Chondrocyte (in vitro differentiated cells): ENCODE data around the gene LRRC63. TPM values are rescaled to one million over a fixed set of nuclear protein-coding genes. Genes with fewer than 3 reads are reported as not detected.
"Not testable (repeated sequence)": the region's sequence is repeated elsewhere in the genome, so short reads cannot be mapped to it uniquely, and the experiment has no call there.

Experiments used
- DNase-seq: peaks from one replicate; pipeline ENCODE4 v3.0.0; 2021; ENCODE audit warnings: mixed read lengths, low spot score
- H3K27ac Mint-ChIP-seq: one replicate; pipeline ENCODE4 v1.8.0; 2021; ENCODE audit warnings: mild to moderate bottlenecking, moderate library complexity, mixed read lengths; ENCODE audit not compliant: unreplicated experiment
- H3K27me3 Mint-ChIP-seq: 2 replicates; pipeline ENCODE4 v1.8.0; 2021; ENCODE audit warnings: low read depth, mixed read lengths
- H3K36me3 Mint-ChIP-seq: 2 replicates; pipeline ENCODE4 v1.8.0; 2021; ENCODE audit warnings: low read depth, mixed read lengths
- H3K4me1 Mint-ChIP-seq: 2 replicates; pipeline ENCODE4 v1.8.0; 2021; ENCODE audit warnings: low read depth, mild to moderate bottlenecking, mixed read lengths
- H3K4me3 Mint-ChIP-seq: one replicate; pipeline ENCODE4 v1.8.0; 2021; ENCODE audit warnings: mild to moderate bottlenecking, moderate library complexity, mixed read lengths; ENCODE audit not compliant: unreplicated experiment
- H3K9me3 Mint-ChIP-seq: 2 replicates; pipeline ENCODE4 v1.8.0; 2021; ENCODE audit warnings: low read depth, mixed read lengths
- total RNA-seq: library from RNA; stranded (reverse); gene quantifications from 3 replicates; pipeline ENCODE4 v1.2.1, GENCODE V29; 2021
- TF ChIP-seq, protein P1 (sequence below): fragments of 200-600 bp; sonication (generic); IDR thresholded peaks from 2 replicates; pipeline ENCODE4 v1.5.0; 2021; ENCODE audit warnings: antibody characterized with exemption, mild to moderate bottlenecking, moderate library complexity

LRRC63 gene
- total RNA-seq, 1 donor from 2014 or later: 0.15 TPM

- Mint-ChIP-seq H3K9me3 (no peaks in the 10 kb centered on the region), H3K4me1 (no peaks in the 10 kb centered on the region), H3K36me3 (no peaks in the 10 kb centered on the region), H3K4me3 (no peak overlapping the region), H3K27ac (no peak overlapping the region), H3K27me3 (no peaks in the 10 kb centered on the region)
- TF ChIP-seq, protein P1, sequence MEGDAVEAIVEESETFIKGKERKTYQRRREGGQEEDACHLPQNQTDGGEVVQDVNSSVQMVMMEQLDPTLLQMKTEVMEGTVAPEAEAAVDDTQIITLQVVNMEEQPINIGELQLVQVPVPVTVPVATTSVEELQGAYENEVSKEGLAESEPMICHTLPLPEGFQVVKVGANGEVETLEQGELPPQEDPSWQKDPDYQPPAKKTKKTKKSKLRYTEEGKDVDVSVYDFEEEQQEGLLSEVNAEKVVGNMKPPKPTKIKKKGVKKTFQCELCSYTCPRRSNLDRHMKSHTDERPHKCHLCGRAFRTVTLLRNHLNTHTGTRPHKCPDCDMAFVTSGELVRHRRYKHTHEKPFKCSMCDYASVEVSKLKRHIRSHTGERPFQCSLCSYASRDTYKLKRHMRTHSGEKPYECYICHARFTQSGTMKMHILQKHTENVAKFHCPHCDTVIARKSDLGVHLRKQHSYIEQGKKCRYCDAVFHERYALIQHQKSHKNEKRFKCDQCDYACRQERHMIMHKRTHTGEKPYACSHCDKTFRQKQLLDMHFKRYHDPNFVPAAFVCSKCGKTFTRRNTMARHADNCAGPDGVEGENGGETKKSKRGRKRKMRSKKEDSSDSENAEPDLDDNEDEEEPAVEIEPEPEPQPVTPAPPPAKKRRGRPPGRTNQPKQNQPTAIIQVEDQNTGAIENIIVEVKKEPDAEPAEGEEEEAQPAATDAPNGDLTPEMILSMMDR: no peak
- DNase-seq: no peak
These were observed 66.7 kb downstream of the LRRC63 start for GRCh38 chr13:46278474-46278873.

DNA sequence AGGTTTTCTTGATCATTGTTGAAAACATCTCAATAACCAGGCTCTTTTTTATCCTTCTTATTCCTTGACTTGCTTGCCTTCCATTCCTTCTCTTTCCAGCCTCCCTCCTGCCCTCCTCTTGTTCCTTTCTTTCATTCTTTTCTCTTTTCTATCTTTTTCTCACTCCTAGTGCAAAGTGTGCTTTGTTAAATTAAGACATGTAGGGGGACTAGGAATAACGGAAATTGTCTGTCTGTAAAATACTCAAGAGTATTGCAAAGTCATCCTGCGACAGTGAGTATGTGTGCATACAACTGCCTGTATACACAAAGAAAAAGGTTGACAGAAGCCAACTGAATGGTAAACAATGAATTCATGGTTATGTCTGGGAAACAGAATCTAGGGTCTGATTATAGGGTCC is 70.1 kb downstream of the LRRC63 start:
- TF ChIP-seq, protein P1: no peak
- no peaks in the 10 kb centered on the region for H3K27me3 Mint-ChIP-seq
- DNase-seq: no peak
- H3K4me1 Mint-ChIP-seq: no peaks in the 10 kb centered on the region
- H3K27ac Mint-ChIP-seq: no peak overlapping the region
- H3K36me3 Mint-ChIP-seq: no peaks in the 10 kb centered on the region
- H3K9me3 Mint-ChIP-seq: no peaks in the 10 kb centered on the region
- no peak overlapping the region for H3K4me3 Mint-ChIP-seq

- not testable (repeated sequence) for H3K27me3 Mint-ChIP-seq, H3K4me1 Mint-ChIP-seq, H3K4me3 Mint-ChIP-seq, H3K36me3 Mint-ChIP-seq, H3K27ac Mint-ChIP-seq, H3K9me3 Mint-ChIP-seq, DNase-seq
These were observed 72.4 kb downstream of the LRRC63 start for GRCh38 chr13:46283912-46284824.

DNA sequence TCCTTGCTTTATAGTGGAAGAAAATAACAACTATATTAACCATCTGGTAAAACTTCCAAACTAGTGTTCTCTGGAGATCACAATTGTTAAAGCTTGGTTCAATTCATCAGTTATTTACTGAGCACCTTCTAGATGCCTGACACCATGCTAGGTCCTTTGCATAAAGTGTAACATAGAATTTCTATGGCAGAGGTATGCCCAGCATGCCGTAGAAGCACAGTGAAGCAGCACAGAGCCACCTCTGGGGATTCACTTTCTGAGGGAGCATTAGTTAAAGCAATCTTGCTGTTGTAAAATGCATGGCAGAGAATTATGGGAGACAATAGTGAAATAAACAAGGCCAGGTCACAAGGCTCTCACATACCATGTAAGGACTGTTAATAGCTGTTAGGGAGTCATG is 75.2 kb downstream of the LRRC63 start:
- TF ChIP-seq, protein P1: no peak
- no peak for DNase-seq
- Mint-ChIP-seq H3K4me1 (no peaks in the 10 kb centered on the region), H3K27ac (no peak overlapping the region), H3K4me3 (no peak overlapping the region), H3K36me3 (no peaks in the 10 kb centered on the region), H3K27me3 (no peaks in the 10 kb centered on the region), H3K9me3 (no peaks in the 10 kb centered on the region)

- Mint-ChIP-seq H3K27me3 (no peaks in the 10 kb centered on the region), H3K9me3 (no peaks in the 10 kb centered on the region), H3K36me3 (no peaks in the 10 kb centered on the region), H3K27ac (no peak overlapping the region), H3K4me3 (no peak overlapping the region), H3K4me1 (no peaks in the 10 kb centered on the region)
- DNase-seq: no peak
- TF ChIP-seq, protein P1: peak; percentile 85
These were observed 77.0 kb downstream of the LRRC63 start for GRCh38 chr13:46288570-46289259.
